Progenitor cell of endocrine pancreas (in vitro differentiated cells): ENCODE results near the gene CTAGE1. TPM values are rescaled to one million over a fixed set of nuclear protein-coding genes. Genes with fewer than 3 reads are reported as not detected.
A peak's percentile ranks its signal among the peaks of the same experiment; 100 is the strongest.

Experiments used
- DNase-seq: peaks from one replicate; pipeline ENCODE4 v3.0.0; 2021; ENCODE audit warnings: low spot score; ENCODE audit not compliant: unreplicated experiment
- H3K27ac Mint-ChIP-seq: 2 replicates; pipeline ENCODE4 v1.8.0; 2021; ENCODE audit warnings: mild to moderate bottlenecking, moderate library complexity, mixed read lengths
- H3K27me3 Mint-ChIP-seq: 2 replicates; pipeline ENCODE4 v1.8.0; 2021; ENCODE audit warnings: mixed read lengths
- H3K36me3 Mint-ChIP-seq: 2 replicates; pipeline ENCODE4 v1.8.0; 2022; ENCODE audit warnings: mixed read lengths; ENCODE audit not compliant: insufficient read depth
- H3K4me1 Mint-ChIP-seq: 2 replicates; pipeline ENCODE4 v1.8.0; 2021; ENCODE audit warnings: low read depth, mixed read lengths
- H3K4me3 Mint-ChIP-seq: 2 replicates; pipeline ENCODE4 v1.8.0; 2021; ENCODE audit warnings: low read depth, mild to moderate bottlenecking, moderate library complexity, mixed read lengths
- H3K9me3 Mint-ChIP-seq: 2 replicates; pipeline ENCODE4 v1.8.0; 2021; ENCODE audit warnings: low read depth, mixed read lengths
- total RNA-seq: library from RNA; stranded (reverse); gene quantifications from 2 replicates; pipeline ENCODE4 v1.2.1, GENCODE V29; 2021
- TF ChIP-seq, protein P1 (sequence below): fragments of 200-600 bp; sonication (generic); IDR thresholded peaks from one replicate; pipeline ENCODE4 v1.5.0; 2021; ENCODE audit warnings: antibody characterized with exemption, mild to moderate bottlenecking; ENCODE audit not compliant: unreplicated experiment

The CTAGE1 gene
- total RNA-seq, 1 donor from 2014 or later: not detected

DNA sequence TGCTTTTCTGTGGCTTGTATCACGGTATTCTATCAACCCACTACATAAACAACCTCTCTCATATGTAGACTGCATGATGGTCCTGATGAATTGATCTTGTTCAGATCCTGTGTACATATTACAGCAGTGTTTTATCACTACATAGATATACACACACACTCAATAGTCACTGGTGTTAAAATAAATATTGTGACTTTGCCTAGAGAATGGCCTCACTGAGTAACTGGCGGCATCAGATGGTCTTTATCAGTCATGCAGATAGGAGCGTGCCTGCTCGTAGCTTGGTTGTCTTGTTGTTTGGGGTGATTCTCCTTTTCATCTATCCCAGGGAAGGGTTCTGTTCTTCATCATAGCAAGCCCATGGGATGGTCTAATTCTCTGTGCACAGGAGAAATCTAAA lies 18.4 kb upstream of the CTAGE1 start:
- no peak for DNase-seq
- H3K36me3 Mint-ChIP-seq: no peaks in the 10 kb centered on the region
- H3K4me3 Mint-ChIP-seq: no peak overlapping the region
- TF ChIP-seq, protein P1, sequence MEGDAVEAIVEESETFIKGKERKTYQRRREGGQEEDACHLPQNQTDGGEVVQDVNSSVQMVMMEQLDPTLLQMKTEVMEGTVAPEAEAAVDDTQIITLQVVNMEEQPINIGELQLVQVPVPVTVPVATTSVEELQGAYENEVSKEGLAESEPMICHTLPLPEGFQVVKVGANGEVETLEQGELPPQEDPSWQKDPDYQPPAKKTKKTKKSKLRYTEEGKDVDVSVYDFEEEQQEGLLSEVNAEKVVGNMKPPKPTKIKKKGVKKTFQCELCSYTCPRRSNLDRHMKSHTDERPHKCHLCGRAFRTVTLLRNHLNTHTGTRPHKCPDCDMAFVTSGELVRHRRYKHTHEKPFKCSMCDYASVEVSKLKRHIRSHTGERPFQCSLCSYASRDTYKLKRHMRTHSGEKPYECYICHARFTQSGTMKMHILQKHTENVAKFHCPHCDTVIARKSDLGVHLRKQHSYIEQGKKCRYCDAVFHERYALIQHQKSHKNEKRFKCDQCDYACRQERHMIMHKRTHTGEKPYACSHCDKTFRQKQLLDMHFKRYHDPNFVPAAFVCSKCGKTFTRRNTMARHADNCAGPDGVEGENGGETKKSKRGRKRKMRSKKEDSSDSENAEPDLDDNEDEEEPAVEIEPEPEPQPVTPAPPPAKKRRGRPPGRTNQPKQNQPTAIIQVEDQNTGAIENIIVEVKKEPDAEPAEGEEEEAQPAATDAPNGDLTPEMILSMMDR: no peak
- H3K27me3 Mint-ChIP-seq: no peaks in the 10 kb centered on the region
- H3K9me3 Mint-ChIP-seq: no peaks in the 10 kb centered on the region
- no peak overlapping the region for H3K27ac Mint-ChIP-seq
- peaks cover 10% of the 10 kb centered on the region for H3K4me1 Mint-ChIP-seq

DNA sequence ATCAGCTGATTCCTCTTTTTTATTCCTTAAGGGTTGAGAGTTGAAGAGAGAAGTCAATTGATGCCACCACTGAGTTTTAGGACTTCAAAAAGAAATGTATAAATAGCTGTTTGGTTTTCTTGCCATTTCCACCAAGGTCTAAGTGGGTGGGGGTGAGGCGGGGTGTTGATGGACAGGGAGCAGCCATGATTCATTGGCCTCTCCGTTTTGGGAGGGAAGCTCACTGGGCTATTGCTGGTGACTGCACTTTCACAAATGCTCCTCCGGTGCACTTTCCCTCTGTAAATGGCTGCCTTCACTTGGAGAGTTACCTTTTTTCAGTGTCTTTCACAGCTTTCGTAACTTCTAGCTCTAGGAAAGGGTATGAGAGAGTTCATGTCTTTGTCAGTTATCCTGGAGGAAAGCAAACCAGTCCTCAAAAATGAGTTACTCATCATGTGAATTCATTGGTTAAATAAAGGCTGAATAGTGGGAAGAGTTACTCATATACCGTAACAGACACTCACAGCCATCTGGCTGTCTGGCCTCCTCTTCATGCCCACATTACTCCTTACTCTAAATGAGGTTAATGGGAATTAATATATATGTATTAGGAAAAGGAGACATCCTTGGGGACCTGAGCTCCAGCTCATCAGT lies 17.4 kb upstream of the CTAGE1 start:
- Mint-ChIP-seq H3K9me3 (no peaks in the 10 kb centered on the region), H3K27me3 (no peaks in the 10 kb centered on the region), H3K27ac (no peak overlapping the region), H3K36me3 (no peaks in the 10 kb centered on the region), H3K4me3 (no peak overlapping the region), H3K4me1 (peaks cover 14% of the 10 kb centered on the region)
- TF ChIP-seq, protein P1: no peak
- no peak for DNase-seq

DNA sequence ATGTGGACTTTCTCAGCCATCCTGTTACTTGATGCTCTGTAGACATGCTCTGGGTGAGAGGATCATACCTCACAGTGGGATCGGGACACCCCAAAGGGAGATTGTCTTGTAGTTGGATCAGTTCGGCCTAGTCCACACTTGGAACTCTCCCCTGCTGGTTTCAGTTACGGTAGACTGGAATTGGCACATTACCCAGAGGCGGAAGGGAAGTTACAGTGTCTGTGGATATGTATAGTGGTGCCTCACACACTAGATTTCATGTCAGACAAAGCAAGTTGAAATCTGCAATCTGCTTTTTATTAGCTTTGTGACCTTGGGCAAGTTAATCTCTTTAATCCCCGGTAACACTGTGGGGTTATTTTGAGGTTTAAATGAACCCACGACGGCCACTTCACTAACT lies 16.2 kb upstream of the CTAGE1 start:
- H3K9me3 Mint-ChIP-seq: no peaks in the 10 kb centered on the region
- H3K27me3 Mint-ChIP-seq: no peaks in the 10 kb centered on the region
- no peak overlapping the region for H3K4me3 Mint-ChIP-seq
- H3K36me3 Mint-ChIP-seq: no peaks in the 10 kb centered on the region
- TF ChIP-seq, protein P1: no peak
- H3K4me1 Mint-ChIP-seq: peaks cover 21% of the 10 kb centered on the region
- H3K27ac Mint-ChIP-seq: no peak overlapping the region
- DNase-seq: no peak

DNA sequence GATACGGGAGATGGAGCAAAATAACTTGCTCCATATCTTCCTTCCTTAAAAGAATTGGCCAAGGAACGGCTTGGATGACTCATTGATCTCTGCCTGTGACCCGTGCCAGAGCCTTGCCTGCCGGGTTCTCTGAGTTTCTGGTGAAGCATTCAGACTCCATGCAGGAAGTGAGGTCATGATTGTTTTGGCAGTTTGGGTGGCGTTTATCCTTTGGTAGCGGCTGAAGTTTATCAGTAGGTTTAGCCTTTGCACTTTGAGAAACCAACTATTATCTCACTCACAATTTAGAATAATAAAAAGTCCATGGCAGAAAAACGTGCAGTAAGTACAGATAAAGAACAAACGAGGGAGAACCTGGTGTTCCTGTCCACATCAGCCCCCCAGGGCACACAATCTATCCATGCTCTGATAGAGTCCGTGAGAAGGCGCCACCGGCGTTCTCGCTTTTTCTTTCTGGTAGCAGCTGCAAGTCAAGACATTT lies 15.0 kb upstream of the CTAGE1 start:
- Mint-ChIP-seq H3K4me1 (peaks cover 33% of the 10 kb centered on the region), H3K4me3 (no peak overlapping the region), H3K36me3 (no peaks in the 10 kb centered on the region), H3K27ac (no peak overlapping the region), H3K27me3 (no peaks in the 10 kb centered on the region), H3K9me3 (no peaks in the 10 kb centered on the region)
- no peak for DNase-seq
- TF ChIP-seq, protein P1: no peak

DNA sequence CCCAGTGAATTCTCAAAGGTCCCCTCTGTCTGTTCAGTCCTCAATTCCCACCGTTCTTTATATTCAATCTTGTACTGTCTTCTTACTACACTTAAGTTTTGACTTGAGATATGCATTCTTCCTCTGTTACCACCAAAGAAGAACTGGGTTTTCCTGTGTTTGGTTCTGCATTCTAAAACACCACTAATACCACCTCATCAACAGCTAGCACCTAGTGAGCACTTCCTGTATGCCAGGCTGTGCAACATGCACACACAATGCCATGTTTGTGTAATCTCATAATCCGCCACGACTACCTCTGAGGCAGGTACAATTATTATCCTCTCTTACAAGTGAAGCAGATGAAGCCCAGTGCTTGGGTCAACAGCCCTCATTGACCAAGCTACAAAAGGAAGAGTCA lies 11.8 kb upstream of the CTAGE1 start:
- Mint-ChIP-seq H3K4me3 (no peak overlapping the region), H3K4me1 (peaks cover 35% of the 10 kb centered on the region), H3K27me3 (no peaks in the 10 kb centered on the region), H3K27ac (peak overlapping the region; percentile 43), H3K9me3 (peaks cover 4% of the 10 kb centered on the region), H3K36me3 (no peaks in the 10 kb centered on the region)
- TF ChIP-seq, protein P1: no peak
- DNase-seq: no peak
